ENCODE results near the gene ERCC8. TPM values are rescaled to one million over a fixed set of nuclear protein-coding genes. Genes with fewer than 3 reads are reported as not detected.
"Not testable (repeated sequence)": the region's sequence is repeated elsewhere in the genome, so short reads cannot be mapped to it uniquely, and the experiment has no call there.

Gene ERCC8
- total RNA-seq, 2 experiments from 2014 or later: 10.2 to 12.1 TPM

DNA sequence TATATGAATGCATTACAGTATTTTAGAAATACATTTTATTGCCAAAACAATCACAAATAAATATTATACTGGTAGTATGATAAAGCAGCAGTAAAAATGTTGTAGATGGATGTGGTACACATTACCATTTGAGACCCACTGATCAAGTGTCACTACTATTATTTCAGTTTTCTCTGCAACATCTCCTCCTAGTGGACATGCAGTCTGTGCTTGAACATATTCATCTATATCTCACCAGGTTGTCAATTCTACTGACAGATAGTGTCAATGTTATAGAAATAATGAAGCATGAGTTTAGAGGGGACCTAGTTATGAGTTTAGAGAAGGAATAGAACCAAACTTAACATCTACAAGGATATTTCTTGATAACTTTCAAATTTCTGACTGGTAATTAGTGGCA, 61.6 kb downstream of the ERCC8 start:
- Mint-ChIP-seq H3K4me3 (no peak overlapping the region), H3K27me3 (no peaks in the 10 kb centered on the region), H3K4me1 (no peaks in the 10 kb centered on the region), H3K36me3 (peaks cover 44% of the 10 kb centered on the region), H3K27ac (no peak overlapping the region), H3K9me3 (peaks cover 15% of the 10 kb centered on the region)
- DNase-seq: no peak

DNA sequence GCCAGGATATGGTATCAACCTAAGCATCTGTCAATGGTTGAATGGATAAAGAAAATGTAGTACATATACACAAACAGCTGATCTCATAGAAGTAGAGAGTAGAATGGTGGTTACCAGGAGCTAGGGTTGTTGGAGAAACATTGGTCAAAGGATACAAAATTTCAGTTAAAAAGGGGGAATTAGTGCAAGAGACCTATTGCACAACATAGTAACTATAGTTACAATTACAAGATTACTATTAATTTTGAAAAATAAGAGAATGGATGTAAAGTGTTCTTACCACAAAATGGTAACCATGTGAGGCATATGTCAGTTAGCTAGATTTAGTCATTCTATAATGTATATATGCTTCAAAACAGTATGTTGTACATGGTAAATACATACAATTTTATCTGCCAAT, 72.0 kb downstream of the ERCC8 start:
- peaks cover 35% of the 10 kb centered on the region for H3K36me3 Mint-ChIP-seq
- no peaks in the 10 kb centered on the region for H3K27me3 Mint-ChIP-seq
- peaks cover 23% of the 10 kb centered on the region for H3K9me3 Mint-ChIP-seq
- H3K4me1 Mint-ChIP-seq: no peaks in the 10 kb centered on the region
- no peak overlapping the region for H3K4me3 Mint-ChIP-seq
- no peak overlapping the region for H3K27ac Mint-ChIP-seq
- no peak for DNase-seq

DNA sequence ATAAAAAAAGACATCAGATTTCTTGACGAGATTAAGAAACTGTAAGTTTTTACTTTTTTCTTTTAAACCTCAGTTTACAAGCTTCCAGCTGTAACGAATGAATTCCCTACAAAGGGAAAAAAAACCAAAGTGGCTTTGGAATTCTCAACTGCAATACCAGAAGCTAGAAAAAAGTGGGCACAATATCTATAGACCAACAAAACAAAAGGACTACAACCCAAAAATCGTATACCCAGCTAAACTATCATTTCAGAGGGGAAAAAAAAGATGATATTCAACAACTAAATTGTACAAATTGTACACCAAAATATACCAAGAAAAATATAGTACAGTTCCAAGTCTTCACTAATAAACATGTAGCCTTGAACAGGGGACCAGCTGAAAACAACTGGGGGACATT, 74.0 kb downstream of the ERCC8 start:
- H3K4me1 Mint-ChIP-seq: no peaks in the 10 kb centered on the region
- no peak overlapping the region for H3K27ac Mint-ChIP-seq
- no peak for DNase-seq
- peaks cover 19% of the 10 kb centered on the region for H3K9me3 Mint-ChIP-seq
- H3K4me3 Mint-ChIP-seq: no peak overlapping the region
- H3K27me3 Mint-ChIP-seq: no peaks in the 10 kb centered on the region
- H3K36me3 Mint-ChIP-seq: peaks cover 38% of the 10 kb centered on the region

DNA sequence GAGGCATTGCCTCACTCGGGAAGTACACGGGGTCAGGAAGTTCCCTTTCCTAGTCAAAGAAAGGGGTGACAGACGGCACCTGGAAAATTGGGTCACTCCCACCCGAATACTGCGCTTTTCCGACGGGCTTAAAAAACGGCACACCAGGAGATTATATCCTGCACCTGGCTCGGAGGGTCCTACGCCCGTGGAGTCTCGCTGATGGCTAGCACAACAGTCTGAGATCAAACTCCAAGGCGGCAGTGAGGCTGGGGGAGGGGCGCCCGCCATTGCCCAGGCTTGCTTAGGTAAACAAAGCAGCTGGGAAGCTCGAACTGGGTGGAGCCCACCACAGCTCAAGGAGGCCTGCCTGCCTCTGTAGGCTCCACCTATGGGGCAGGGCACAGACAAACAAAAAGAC, 84.3 kb downstream of the ERCC8 start:
- H3K36me3 Mint-ChIP-seq: peaks cover 19% of the 10 kb centered on the region
- H3K27ac Mint-ChIP-seq, DNase-seq, H3K4me3 Mint-ChIP-seq, H3K27me3 Mint-ChIP-seq, H3K4me1 Mint-ChIP-seq: not testable (repeated sequence)
- peaks cover 17% of the 10 kb centered on the region for H3K9me3 Mint-ChIP-seq

DNA sequence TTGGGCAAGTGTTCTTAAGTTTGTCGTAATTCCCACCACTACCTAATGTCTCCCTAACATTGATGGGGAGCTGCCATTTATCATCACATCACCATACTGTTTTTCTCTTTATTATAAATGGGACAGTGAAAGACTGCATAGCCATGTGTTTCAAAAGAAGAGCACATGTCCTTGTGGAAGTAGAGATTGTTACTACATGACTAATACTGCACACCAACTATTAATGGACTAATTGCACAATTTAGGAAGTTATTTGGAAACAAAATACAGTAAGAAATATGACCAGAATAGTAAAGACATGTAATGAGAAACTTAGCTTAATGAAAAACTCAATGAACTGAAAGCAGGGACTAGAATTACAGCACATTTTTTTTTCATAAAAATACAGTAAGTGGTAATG, 88.8 kb downstream of the ERCC8 start:
- peaks cover 5% of the 10 kb centered on the region for H3K36me3 Mint-ChIP-seq
- no peak overlapping the region for H3K27ac Mint-ChIP-seq
- H3K4me3 Mint-ChIP-seq: no peak overlapping the region
- H3K4me1 Mint-ChIP-seq: no peaks in the 10 kb centered on the region
- H3K9me3 Mint-ChIP-seq: peaks cover 3% of the 10 kb centered on the region
- no peaks in the 10 kb centered on the region for H3K27me3 Mint-ChIP-seq
- no peak for DNase-seq

DNA sequence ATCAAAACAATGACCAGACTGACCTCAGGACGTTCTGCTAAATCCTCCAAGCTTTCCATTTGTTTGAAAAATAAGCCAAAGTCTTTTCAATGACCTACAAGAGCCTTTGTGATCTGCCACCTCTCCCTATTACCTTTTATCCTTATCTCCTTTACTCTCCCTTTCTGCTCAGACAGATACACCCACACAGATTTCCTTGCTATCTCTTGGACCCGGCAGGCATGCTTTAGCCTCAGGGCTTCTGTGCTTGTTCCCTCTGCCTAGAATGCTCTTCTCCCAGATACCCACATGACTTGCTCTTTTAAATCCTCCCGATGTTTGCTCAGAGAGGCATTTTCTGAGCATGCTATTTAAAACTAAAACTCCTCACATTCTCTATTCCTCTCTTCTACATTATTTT, 91.9 kb downstream of the ERCC8 start:
- peaks cover 1% of the 10 kb centered on the region for H3K36me3 Mint-ChIP-seq

DNA sequence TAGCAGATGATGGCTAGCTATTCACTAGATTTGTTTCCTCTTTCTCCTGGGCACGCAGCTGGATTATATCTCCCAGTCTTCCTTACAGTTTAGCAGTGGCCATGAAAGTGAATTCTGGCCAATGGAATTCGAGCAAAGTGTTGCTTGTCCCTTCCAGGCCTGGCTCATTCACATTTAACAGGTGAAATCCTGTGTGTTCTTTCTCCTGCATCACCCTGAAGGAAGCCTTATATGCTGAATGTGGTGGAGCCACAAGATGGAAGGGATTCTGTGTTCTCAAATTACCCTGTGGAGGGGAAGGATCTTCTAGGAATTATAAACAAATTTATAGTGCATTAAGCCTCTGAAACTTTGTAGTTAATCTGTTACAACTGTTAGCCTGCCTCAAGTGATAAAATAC, 92.6 kb downstream of the ERCC8 start:
- no peak overlapping the region for H3K4me3 Mint-ChIP-seq
- H3K4me1 Mint-ChIP-seq: no peaks in the 10 kb centered on the region
- H3K36me3 Mint-ChIP-seq: peaks cover 1% of the 10 kb centered on the region
- DNase-seq: no peak
- no peak overlapping the region for H3K27ac Mint-ChIP-seq
- no peaks in the 10 kb centered on the region for H3K9me3 Mint-ChIP-seq
- H3K27me3 Mint-ChIP-seq: no peaks in the 10 kb centered on the region

More for the DNA sequence above, 91.9 kb downstream of the ERCC8 start:
- no peak overlapping the region for H3K27ac Mint-ChIP-seq
- no peaks in the 10 kb centered on the region for H3K27me3 Mint-ChIP-seq
- H3K4me3 Mint-ChIP-seq: no peak overlapping the region
- no peaks in the 10 kb centered on the region for H3K9me3 Mint-ChIP-seq
- H3K4me1 Mint-ChIP-seq: no peaks in the 10 kb centered on the region
- DNase-seq: no peak

DNA sequence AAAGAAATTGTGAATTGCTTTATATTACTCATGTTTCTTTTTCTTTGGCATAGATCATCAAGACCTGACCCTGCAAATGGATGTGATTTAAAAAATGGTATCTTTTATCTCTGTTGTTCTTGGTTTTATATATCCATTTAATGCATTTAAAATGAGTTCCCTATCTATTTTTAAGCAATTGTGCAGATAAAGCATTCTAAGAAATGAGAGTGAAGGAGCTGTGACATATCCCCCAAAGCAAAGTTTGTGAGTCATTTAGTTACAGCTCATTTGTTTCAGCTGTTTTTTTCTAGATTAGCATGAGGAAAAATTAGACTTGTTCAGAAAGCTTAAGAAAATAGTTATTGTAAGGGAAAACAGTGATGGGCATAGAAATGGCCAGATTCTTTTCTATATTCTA, 93.2 kb downstream of the ERCC8 start:
- Mint-ChIP-seq H3K4me3 (no peak overlapping the region), H3K4me1 (no peaks in the 10 kb centered on the region), H3K27ac (no peak overlapping the region), H3K27me3 (peaks cover 4% of the 10 kb centered on the region), H3K36me3 (peaks cover 1% of the 10 kb centered on the region), H3K9me3 (no peaks in the 10 kb centered on the region)
- DNase-seq: no peak

DNA sequence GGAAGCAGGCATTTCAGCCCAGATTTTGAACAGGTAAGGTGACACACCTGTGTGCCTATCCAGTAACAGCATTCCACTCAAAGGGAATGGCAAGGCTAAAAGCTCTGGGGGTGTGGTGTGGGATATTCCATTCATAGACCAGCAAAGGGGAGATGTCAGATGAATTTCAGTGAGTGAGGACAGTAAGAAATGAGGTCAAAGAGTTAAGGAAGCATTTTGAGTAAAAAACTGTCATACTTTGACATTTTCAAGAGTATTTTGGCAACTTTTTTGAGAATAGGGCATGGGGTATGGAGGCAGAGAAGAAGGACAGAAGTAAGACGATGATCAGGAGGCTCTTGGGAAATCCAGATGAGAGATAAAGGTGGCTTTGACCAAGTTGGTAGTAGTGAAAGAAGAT, 98.6 kb downstream of the ERCC8 start:
- H3K9me3 Mint-ChIP-seq: no peaks in the 10 kb centered on the region
- H3K4me3 Mint-ChIP-seq: no peak overlapping the region
- no peaks in the 10 kb centered on the region for H3K36me3 Mint-ChIP-seq
- no peak overlapping the region for H3K27ac Mint-ChIP-seq
- peaks cover 11% of the 10 kb centered on the region for H3K4me1 Mint-ChIP-seq
- peaks cover 53% of the 10 kb centered on the region for H3K27me3 Mint-ChIP-seq
- no peak for DNase-seq

DNA sequence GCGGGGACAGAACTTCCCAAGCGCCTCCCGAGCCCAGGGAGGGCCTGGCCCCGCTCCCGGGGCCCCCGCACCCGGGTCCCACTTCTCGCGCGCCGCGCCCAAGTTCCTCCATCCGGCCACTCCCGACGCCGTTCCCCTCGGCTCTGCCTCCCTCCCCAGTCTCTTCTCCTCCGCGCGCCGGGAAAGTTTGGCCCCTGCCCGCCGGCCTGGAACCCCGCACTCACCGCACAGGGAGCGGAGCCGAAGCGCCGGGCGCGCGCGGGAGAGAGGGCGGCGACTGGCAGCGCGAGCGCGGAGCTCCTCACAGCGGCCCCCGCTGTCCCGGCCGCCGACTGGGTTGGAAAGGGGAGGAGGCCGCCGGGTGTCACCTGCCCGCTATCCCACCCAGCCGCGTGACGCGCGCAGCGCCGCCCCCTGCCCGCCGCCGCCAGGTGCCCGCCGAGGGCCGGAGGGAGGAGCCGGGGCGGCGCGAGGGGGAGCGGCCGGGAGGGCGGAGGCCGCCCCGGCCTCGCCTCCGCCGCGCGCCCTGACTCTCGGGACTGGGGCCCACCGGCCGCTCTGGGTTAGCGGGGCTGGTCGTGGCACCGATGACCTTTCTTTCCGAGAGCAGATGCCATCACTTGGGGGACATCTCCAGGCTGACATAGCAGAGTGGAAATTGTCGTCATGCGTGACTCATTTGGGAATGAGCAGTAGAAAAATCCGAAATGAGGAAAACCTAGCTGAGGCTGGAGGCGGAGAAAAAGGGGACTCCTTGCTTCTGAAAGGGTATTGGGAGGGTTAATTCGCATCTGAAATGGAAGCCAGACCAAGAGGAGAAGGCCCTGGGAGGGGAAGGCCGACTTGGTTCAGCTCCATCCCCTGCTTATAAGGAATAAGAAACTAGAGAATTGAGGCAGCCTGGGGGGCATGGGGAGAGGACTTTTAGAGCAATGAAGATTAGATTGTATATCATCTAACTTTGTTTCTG, 100.6 kb downstream of the ERCC8 start, which contains the start of gene ELOVL7:
Gene ELOVL7, minus strand, starts transcription at position 334 of the 970 bp plus-strand sequence. CDS start 56,872 bp downstream, outside the sequence.
- H3K27ac Mint-ChIP-seq: no peak within 1 kb of the TSS
- peaks cover 67% of the 10 kb centered on the region for H3K27me3 Mint-ChIP-seq
- H3K4me1 Mint-ChIP-seq: peaks cover 11% of the 10 kb centered on the region
- H3K36me3 Mint-ChIP-seq: no peaks in the 10 kb centered on the region
- no peaks in the 10 kb centered on the region for H3K9me3 Mint-ChIP-seq
- peak within 1 kb of the TSS; percentile 81 for H3K4me3 Mint-ChIP-seq
- peak; percentile 77 for DNase-seq

DNA sequence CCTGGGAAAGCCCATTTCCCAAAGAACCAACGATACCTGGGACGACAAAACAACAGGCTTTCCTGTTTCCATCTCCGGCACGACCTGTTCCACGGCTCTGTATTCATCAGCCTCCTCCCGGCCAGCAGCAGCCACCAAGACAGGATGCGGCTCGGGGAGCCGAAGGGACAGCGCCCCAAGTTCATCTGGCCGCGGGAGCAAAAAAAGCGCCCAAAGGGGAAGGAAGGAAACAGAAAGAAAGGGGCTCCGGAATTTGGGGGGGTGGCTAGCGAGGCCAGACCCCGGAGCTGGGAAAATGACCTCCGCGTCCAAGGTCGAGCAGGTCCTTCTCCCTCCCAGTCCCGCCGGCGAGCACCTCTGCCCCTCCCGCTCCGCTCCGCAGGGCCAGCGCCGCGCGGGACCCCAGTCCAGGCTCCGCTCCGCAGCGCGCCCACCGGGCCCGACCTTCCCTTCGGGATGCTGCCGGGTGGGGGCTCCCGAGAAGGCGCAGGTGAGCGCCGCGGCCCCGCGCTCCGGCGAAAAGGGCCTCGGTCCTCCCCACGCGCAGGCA, 101.4 kb downstream of the ERCC8 start:
- Mint-ChIP-seq H3K27me3 (peaks cover 69% of the 10 kb centered on the region), H3K36me3 (no peaks in the 10 kb centered on the region), H3K4me1 (peaks cover 11% of the 10 kb centered on the region), H3K27ac (no peak overlapping the region), H3K9me3 (no peaks in the 10 kb centered on the region), H3K4me3 (peak overlapping the region; percentile 75)
- DNase-seq: no peak

DNA sequence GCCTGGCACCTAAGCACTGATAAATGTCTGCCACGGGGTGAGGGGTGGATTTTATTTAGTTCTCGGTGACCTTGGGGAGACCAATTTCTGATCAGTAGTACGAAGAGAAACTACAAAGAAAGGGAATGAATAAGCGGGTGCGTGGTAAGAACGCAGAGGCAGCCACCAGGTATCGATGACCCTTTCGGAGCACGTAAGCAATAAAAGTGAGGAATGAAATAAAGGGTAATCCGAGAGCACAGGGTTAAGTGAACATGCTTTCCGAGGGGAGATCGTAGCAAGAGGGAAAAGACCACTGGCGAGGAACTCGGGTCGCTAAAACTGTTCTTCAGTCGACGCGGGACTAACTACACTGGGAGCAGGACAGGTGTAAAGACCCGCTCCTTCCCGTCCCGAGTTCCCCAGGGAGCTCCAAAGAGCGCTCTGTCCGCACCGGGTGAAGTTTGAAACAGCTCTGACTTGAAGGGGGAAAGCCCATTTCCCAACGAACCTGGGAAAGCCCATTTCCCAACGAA, 101.9 kb downstream of the ERCC8 start:
- DNase-seq: no peak
- H3K27me3 Mint-ChIP-seq: peaks cover 71% of the 10 kb centered on the region
- no peaks in the 10 kb centered on the region for H3K9me3 Mint-ChIP-seq
- H3K4me3 Mint-ChIP-seq: peak overlapping the region; percentile 75
- H3K36me3 Mint-ChIP-seq: no peaks in the 10 kb centered on the region
- no peak overlapping the region for H3K27ac Mint-ChIP-seq
- peaks cover 11% of the 10 kb centered on the region for H3K4me1 Mint-ChIP-seq

DNA sequence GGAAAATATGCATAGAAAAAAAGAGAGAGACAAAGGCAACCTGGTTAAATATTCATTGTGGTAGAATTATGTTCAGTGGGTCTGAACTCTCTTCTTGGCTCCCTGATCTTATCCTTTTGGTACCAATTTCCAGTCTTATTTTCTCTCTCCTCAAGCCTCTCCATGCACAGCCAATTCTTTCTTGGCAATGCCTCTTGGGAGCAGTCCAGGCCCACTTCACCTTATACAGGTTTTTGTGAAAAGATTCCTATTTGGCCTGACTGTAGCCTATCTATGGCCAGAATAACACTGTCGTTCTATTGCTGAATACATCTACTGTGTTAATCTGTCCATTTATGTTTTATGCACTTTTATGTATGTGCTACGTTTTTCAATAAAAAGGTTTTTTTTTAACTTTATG, 103.5 kb downstream of the ERCC8 start:
- no peak for DNase-seq
- H3K27ac Mint-ChIP-seq: no peak overlapping the region
- no peak overlapping the region for H3K4me3 Mint-ChIP-seq
- no peaks in the 10 kb centered on the region for H3K36me3 Mint-ChIP-seq
- H3K9me3 Mint-ChIP-seq: no peaks in the 10 kb centered on the region
- H3K4me1 Mint-ChIP-seq: peaks cover 11% of the 10 kb centered on the region
- H3K27me3 Mint-ChIP-seq: peaks cover 68% of the 10 kb centered on the region

DNA sequence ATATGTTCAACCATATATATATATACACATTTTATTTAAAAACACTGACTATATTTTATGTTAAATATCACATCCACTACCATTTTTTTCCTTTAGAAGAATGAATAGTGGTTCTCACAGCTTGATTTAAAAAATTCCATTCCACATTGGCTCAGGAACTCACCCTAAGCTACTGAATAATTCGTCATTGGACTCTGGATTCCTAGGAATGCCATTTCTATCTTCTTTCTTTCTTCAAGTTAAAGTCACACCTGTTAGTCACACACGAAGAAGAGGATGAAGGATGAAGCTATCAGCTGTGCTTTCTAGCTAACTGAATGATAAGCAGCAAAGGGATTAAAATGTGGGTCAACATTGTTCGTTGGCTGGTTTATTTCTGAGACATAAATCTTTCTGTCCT, 108.7 kb downstream of the ERCC8 start:
- H3K27me3 Mint-ChIP-seq: peaks cover 20% of the 10 kb centered on the region
- no peak overlapping the region for H3K4me3 Mint-ChIP-seq
- H3K4me1 Mint-ChIP-seq: no peaks in the 10 kb centered on the region
- H3K36me3 Mint-ChIP-seq: no peaks in the 10 kb centered on the region
- H3K27ac Mint-ChIP-seq: no peak overlapping the region
- no peak for DNase-seq
- H3K9me3 Mint-ChIP-seq: no peaks in the 10 kb centered on the region

DNA sequence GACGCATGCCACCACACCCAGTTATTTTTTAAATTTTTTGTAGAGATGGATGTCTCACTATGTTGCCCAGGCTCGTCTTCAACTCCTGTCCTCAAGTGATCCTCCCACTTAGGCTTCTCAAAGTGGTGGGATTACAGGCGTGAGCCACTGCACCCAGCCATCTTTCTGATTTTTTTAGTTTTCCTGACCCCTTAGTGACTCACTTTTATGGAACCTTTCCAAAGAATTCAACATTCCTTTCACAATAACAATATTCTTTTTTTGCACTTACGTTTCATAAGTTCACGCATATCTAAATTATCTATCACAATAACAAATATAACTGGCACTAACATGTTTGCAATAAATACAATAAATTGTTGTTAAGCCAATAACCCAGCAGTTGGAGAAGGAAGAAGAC, 109.3 kb downstream of the ERCC8 start:
- no peak for DNase-seq

More for the DNA sequence above, 109.3 kb downstream of the ERCC8 start:
- Mint-ChIP-seq H3K4me3 (no peak overlapping the region), H3K36me3 (no peaks in the 10 kb centered on the region), H3K27me3 (peaks cover 18% of the 10 kb centered on the region), H3K9me3 (no peaks in the 10 kb centered on the region), H3K27ac (no peak overlapping the region), H3K4me1 (peaks cover 2% of the 10 kb centered on the region)

Measured in activated naive CD8-positive, alpha-beta T cell treated with anti-CD3 and anti-CD28 coated beads for 36 hours (primary cell).